GM12801 (cell line): ENCODE results near the gene NTRK3.

ENCODE experiments used
- TF ChIP-seq, protein P1 (sequence below): IDR thresholded peaks from one replicate; pipeline ENCODE4 v1.5.1; 2011; ENCODE audit warnings: control low read depth; ENCODE audit not compliant: insufficient read length; ENCODE audit errors: extremely low read depth

The NTRK3 gene

GRCh38 chr15:88073391-88073691, 183.2 kb downstream of the NTRK3 start:
- TF ChIP-seq, protein P1, sequence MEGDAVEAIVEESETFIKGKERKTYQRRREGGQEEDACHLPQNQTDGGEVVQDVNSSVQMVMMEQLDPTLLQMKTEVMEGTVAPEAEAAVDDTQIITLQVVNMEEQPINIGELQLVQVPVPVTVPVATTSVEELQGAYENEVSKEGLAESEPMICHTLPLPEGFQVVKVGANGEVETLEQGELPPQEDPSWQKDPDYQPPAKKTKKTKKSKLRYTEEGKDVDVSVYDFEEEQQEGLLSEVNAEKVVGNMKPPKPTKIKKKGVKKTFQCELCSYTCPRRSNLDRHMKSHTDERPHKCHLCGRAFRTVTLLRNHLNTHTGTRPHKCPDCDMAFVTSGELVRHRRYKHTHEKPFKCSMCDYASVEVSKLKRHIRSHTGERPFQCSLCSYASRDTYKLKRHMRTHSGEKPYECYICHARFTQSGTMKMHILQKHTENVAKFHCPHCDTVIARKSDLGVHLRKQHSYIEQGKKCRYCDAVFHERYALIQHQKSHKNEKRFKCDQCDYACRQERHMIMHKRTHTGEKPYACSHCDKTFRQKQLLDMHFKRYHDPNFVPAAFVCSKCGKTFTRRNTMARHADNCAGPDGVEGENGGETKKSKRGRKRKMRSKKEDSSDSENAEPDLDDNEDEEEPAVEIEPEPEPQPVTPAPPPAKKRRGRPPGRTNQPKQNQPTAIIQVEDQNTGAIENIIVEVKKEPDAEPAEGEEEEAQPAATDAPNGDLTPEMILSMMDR: no peak

DNA sequence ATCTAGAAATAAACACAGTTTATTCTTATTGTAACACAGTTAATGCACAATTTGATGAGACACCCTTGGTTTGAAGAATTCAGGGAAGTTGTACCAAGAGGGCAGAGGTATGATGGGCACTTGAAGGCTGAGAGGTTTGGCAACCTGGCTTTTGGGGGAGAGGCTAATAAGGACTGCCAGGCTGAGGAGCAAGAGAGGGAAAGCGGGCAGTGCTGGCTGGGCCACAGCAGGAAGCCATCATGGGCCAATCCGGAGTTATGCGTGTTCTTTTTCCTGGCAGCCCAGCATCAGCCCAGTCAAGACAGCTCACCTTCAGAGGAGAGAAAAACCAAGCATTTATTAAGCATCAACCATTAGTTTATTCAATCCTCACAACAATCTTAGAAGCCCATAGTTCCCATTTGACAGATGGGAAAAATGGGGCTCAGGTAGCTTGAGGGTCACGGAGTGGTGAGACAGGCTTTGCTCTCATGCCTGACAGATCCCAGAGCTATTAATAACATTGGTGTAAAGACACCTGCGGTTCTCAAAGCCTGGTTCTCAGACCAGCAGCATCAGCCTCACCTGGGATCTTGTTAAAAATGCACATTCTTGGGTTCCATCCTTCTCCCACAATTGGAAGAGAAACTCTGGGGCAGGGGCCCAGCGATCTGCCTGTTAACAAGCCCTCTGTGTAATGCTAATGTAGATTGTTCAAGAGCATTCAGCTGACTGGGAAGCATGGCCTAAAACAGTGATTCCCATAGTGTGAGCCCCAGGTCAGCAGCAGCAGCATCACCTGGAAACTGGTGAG, 183.7 kb downstream of the NTRK3 start:
- TF ChIP-seq, protein P1: no peak

- TF ChIP-seq, protein P1: no peak
Observed at GRCh38 chr15:88071141-88071540, 185.4 kb downstream of the NTRK3 start.

DNA sequence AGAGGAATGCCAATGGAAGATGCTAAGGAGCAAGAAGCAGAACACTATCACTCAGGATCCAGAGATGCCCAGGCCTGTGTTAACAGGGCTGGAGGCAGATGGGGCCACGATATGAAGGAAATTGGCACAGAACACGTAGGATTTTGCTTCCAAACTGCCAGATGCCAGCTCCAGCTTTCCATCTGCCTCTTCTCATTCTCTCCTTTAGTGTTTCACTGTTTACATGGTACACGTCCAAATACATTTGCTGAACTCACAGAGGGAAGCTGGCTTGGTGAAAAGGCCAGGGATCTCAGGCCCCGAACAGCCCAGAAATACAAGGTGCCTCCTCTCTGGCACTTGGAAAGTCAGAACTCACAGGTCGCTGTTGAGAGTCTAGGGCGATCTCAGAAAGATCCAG, 187.0 kb downstream of the NTRK3 start:
- TF ChIP-seq, protein P1: no peak

DNA sequence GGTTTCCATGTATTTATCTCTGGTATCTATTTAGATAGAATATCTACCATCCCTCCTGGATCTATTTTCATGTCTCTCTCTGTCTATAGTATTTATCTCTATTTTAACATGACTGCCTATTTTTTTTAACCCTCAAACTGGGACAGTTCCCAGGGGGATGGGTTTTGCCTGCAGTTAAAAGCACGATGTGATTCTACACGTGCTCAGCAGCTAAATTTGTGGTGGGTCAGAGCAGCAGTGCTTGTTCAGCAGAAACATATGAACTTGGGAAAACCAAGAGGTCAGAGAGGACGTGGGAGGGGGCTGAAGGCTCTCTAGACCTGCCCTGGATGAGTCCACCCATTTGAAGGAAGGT, 189.2 kb downstream of the NTRK3 start:
- TF ChIP-seq, protein P1: no peak

DNA sequence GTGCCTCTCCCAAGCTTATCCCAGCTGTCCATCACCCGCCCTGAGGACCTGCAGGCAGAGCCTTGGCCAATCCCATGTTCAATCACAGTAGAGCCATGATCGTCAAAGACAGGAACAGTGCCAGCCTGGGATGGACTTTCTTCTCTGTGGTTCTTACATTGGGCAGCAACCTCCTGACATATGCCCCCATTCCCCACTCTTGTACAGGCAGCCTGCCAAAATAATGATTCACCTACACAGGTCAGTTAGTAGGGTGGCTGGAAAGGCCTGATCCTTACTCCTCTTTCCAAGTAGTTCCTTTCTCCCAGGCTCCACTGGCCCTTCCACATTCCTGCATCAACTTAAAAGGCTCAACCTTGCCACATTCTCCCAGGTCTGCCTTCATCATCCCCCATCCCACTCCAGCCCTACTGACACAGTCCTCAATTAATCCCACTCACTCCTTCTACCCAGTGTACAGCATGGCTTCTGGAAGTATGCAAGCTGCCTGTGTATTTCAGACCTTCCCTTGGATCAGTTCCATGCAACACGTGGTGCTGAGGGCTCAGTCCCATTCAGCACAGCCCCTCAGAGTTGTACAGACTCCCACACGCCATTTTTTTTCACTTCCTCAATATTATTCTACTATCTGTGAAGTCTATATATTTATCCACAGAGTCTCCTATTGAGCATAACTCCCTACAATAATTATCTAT, 189.8 kb downstream of the NTRK3 start:
- TF ChIP-seq, protein P1: no peak

GRCh38 chr15:88061452-88061851, 195.1 kb downstream of the NTRK3 start:
- TF ChIP-seq, protein P1: no peak
